Nephron progenitor cell (in vitro differentiated cells): ENCODE measurements around the gene ARID1B.

ENCODE experiments used
- DNase-seq: peaks from one replicate; pipeline ENCODE4 v3.0.0; 2021
- H3K27ac Mint-ChIP-seq: 2 replicates; pipeline ENCODE4 v1.8.0; 2021; ENCODE audit warnings: mild to moderate bottlenecking, moderate library complexity, mixed read lengths
- H3K27me3 Mint-ChIP-seq: 2 replicates; pipeline ENCODE4 v1.8.0; 2021; ENCODE audit warnings: mild to moderate bottlenecking, low read depth, mixed read lengths; ENCODE audit not compliant: poor library complexity
- H3K36me3 Mint-ChIP-seq: 2 replicates; pipeline ENCODE4 v1.8.0; 2021; ENCODE audit warnings: low read depth, mixed read lengths
- H3K4me1 Mint-ChIP-seq: 2 replicates; pipeline ENCODE4 v1.8.0; 2021; ENCODE audit warnings: mixed read lengths
- H3K4me3 Mint-ChIP-seq: 2 replicates; pipeline ENCODE4 v1.8.0; 2021; ENCODE audit warnings: mild to moderate bottlenecking, moderate library complexity, mixed read lengths
- H3K9me3 Mint-ChIP-seq: 2 replicates; pipeline ENCODE4 v1.8.0; 2021; ENCODE audit warnings: mild to moderate bottlenecking, moderate library complexity, mixed read lengths
- CTCF ChIP-seq: fragments of 200-600 bp; sonication (generic); IDR thresholded peaks from 2 replicates; pipeline ENCODE4 v1.5.0; 2021; ENCODE audit warnings: antibody characterized with exemption

Gene ARID1B

GRCh38 chr6:156993713-156994112 lies 216.5 kb downstream of the ARID1B start:
- Mint-ChIP-seq H3K4me1 (peaks cover 34% of the 10 kb centered on the region), H3K27me3 (no peaks in the 10 kb centered on the region), H3K36me3 (no peaks in the 10 kb centered on the region), H3K9me3 (no peaks in the 10 kb centered on the region), H3K27ac (peak overlapping the region; percentile 88), H3K4me3 (no peak overlapping the region)
- no peak for DNase-seq
- no peak for TF ChIP-seq CTCF

- Mint-ChIP-seq H3K4me3 (no peak overlapping the region), H3K27ac (peak overlapping the region; percentile 88), H3K36me3 (no peaks in the 10 kb centered on the region), H3K4me1 (peaks cover 34% of the 10 kb centered on the region), H3K9me3 (no peaks in the 10 kb centered on the region), H3K27me3 (no peaks in the 10 kb centered on the region)
- no peak for TF ChIP-seq CTCF
- no peak for DNase-seq
These were observed 217.3 kb downstream of the ARID1B start for GRCh38 chr6:156994215-156995076.

- H3K4me3 Mint-ChIP-seq, result no peak overlapping the region
- H3K27ac Mint-ChIP-seq, result no peak overlapping the region
- H3K36me3 Mint-ChIP-seq, result no peaks in the 10 kb centered on the region
- no peaks in the 10 kb centered on the region for H3K27me3 Mint-ChIP-seq
- no peak for DNase-seq
- TF ChIP-seq CTCF, result no peak
- peaks cover 42% of the 10 kb centered on the region for H3K4me1 Mint-ChIP-seq
- no peaks in the 10 kb centered on the region for H3K9me3 Mint-ChIP-seq
These were observed 218.3 kb downstream of the ARID1B start for GRCh38 chr6:156995502-156995901.

GRCh38 chr6:156996265-156996664 lies 219.1 kb downstream of the ARID1B start:
- no peak for TF ChIP-seq CTCF
- H3K27me3 Mint-ChIP-seq, result no peaks in the 10 kb centered on the region
- H3K4me1 Mint-ChIP-seq, result peaks cover 42% of the 10 kb centered on the region
- no peak for DNase-seq
- no peaks in the 10 kb centered on the region for H3K36me3 Mint-ChIP-seq
- H3K27ac Mint-ChIP-seq, result no peak overlapping the region
- no peaks in the 10 kb centered on the region for H3K9me3 Mint-ChIP-seq
- H3K4me3 Mint-ChIP-seq, result no peak overlapping the region

GRCh38 chr6:156998794-156999330 lies 221.7 kb downstream of the ARID1B start:
- H3K36me3 Mint-ChIP-seq, result peaks cover 13% of the 10 kb centered on the region
- H3K4me1 Mint-ChIP-seq, result peaks cover 30% of the 10 kb centered on the region
- DNase-seq, result no peak
- no peak overlapping the region for H3K4me3 Mint-ChIP-seq
- H3K27me3 Mint-ChIP-seq, result no peaks in the 10 kb centered on the region
- peak overlapping the region; percentile 84 for H3K27ac Mint-ChIP-seq
- no peaks in the 10 kb centered on the region for H3K9me3 Mint-ChIP-seq
- no peak for TF ChIP-seq CTCF

- TF ChIP-seq CTCF, result no peak
- Mint-ChIP-seq H3K27ac (peak overlapping the region; percentile 55), H3K27me3 (no peaks in the 10 kb centered on the region), H3K36me3 (peaks cover 19% of the 10 kb centered on the region), H3K4me3 (no peak overlapping the region), H3K9me3 (no peaks in the 10 kb centered on the region), H3K4me1 (peaks cover 21% of the 10 kb centered on the region)
- DNase-seq, result no peak
These were observed 222.6 kb downstream of the ARID1B start for GRCh38 chr6:156999762-157000161.
